Duodenal mucosa (tissue), 2 donors: Measurements from ENCODE around the gene TLCD2.

Experiments used
- H3K27ac ChIP-seq: one replicate; pipeline ENCODE4 v1.7.0; 2013; ENCODE audit warnings: low read depth, low read length
- H3K27me3 ChIP-seq, 2 donors: one replicate each; pipeline ENCODE4 v1.7.0; 2013; ENCODE audit warnings: low read length in 2 of 2, control low read depth in 1 of 2; ENCODE audit not compliant: insufficient read depth in 2 of 2, control insufficient read depth in 1 of 2
- H3K36me3 ChIP-seq, 2 donors: one replicate each; pipeline ENCODE4 v1.7.0; 2013; ENCODE audit warnings: low read length in 2 of 2, control low read depth in 1 of 2; ENCODE audit not compliant: insufficient read depth in 2 of 2, control insufficient read depth in 1 of 2
- H3K4me1 ChIP-seq, 2 donors: one replicate each; pipeline ENCODE4 v1.7.0; 2013; ENCODE audit warnings: low read length in 2 of 2, control low read depth in 1 of 2; ENCODE audit not compliant: insufficient read depth in 2 of 2, control insufficient read depth in 1 of 2
- H3K4me3 ChIP-seq, 2 donors: one replicate each; pipeline ENCODE4 v1.7.0; 2013; ENCODE audit warnings: low read length in 2 of 2, low read depth in 1 of 2
- H3K9ac ChIP-seq, 2 donors: one replicate each; pipeline ENCODE4 v1.7.0; 2013; ENCODE audit warnings: low read length in 2 of 2, low read depth in 1 of 2
- H3K9me3 ChIP-seq, 2 donors: one replicate each; pipeline ENCODE4 v1.7.0; 2013; ENCODE audit warnings: low read length in 2 of 2, control low read depth in 1 of 2; ENCODE audit not compliant: control insufficient read depth in 1 of 2

The TLCD2 gene

DNA sequence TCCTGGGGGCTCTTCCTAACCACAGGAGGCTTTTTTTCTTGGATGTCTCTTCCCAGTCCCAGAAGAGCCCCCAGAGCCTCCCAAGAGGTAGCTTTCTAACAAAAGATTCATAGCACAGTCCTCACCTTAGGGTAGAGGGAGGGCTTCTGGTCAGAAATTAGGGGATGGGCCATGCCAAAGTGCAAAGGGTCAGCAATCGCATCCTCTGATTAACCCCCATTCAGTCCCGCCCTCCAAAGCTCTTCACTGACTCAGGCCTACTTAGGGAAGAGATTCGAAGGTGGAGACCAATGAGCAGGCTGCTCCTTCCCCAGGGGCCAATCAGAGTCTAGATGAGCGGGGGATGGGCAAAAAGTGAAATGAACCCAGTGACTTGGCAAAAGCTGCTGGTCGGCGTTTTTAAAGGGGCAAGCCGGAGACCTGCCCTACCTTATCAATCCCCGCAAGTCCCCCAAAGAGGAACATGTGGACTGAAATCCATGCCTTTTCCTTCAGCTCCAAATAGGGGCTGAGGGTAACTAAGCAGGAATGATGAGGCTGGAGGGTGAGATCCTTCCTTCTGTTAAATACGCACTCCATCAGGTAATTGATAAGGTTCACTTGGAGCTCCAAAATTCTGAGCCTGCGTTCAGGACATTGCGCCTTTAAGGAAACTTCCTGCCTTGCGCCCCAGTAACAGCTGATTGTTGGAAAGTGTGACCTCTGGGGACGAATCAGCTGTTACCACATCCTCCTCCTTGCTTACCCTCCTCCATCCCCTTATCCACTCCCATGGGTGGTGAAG is 6.9 kb upstream of the TLCD2 start:
- Histone ChIP-seq H3K4me1 (peaks cover 39 to 44% of the 10 kb centered on the region in 2 donors), H3K4me3 (peak overlapping the region; percentile 79 to 86), H3K9ac (peak overlapping the region; percentile 89 to 94)

DNA sequence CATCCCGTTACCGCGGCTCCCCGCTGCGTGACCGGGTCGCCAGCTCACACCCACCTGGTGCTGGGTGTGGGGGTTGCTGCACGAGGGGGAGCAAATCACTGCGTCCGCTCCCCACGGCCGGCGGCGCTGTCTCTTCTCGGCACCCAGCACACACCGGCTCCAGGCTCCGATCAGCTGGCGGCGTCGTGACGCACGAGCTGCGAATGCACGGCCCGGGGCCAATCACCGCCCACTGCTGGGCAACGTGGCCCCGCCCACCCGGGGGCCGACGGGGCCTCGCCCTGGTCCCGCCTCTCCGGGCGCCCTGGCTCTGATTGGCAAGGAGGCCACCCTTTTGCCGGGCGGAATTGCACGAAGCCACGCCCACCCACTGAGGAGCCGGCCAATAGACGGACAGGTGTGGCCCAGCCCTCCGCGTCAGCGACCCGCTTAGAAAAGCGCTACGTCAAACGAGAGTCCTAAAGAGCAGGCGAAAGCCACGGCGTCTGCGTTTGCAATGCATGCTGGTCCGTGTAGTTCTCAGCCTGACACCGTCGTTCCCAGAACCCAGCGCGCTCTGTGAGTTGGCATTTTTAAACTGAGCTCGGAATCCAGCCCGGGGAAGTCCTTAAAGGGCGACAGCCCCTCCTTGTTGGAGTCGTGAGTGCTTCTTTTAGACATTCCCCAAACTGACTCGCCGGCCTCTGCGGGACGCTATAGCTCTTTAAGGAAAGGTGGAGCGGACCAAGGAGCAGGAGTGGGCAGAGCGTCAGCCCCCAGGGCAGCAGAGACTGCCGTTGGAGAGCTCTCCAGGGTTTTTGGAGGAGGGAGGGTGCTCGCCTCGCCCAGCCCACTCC is 6.1 kb upstream of the TLCD2 start:
- Histone ChIP-seq H3K27me3 (no peaks in the 10 kb centered on the region), H3K27ac (peak overlapping the region; percentile 99), H3K9me3 (no peaks in the 10 kb centered on the region), H3K4me1 (peaks cover 44 to 45% of the 10 kb centered on the region in 2 donors), H3K4me3 (peak overlapping the region; percentile 80 to 86), H3K36me3 (peaks cover 19 to 20% of the 10 kb centered on the region in 2 donors), H3K9ac (peak overlapping the region; percentile 89 to 94)

More for the DNA sequence above, 6.9 kb upstream of the TLCD2 start:
- Histone ChIP-seq H3K27ac (peak overlapping the region; percentile 98), H3K36me3 (peaks cover 14 to 16% of the 10 kb centered on the region in 2 donors), H3K9me3 (no peaks in the 10 kb centered on the region), H3K27me3 (no peaks in the 10 kb centered on the region)

DNA sequence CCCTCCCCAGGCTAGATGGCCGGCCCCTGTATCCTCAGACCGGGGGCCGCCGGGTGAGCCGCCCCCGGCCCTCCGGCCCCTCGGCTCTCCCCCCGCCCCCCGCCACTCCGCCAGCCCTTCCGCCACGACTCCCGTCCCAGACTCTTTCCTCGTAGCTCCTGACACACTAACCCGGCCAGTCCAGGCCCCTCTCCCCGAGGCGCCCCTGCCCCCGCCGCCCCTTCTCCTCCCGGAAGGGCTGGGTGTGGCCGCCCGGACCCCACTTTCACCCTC is 5.6 kb upstream of the TLCD2 start:
- peaks cover 19 to 20% of the 10 kb centered on the region in 2 donors for H3K36me3 ChIP-seq
- H3K4me1 ChIP-seq = peaks cover 44 to 51% of the 10 kb centered on the region in 2 donors
- no peaks in the 10 kb centered on the region for H3K27me3 ChIP-seq
- peak overlapping the region; percentile 78 to 84 for H3K9ac ChIP-seq
- H3K9me3 ChIP-seq = no peaks in the 10 kb centered on the region
- peak overlapping the region; percentile 99 for H3K27ac ChIP-seq
- peak overlapping the region; percentile 80 to 86 for H3K4me3 ChIP-seq

DNA sequence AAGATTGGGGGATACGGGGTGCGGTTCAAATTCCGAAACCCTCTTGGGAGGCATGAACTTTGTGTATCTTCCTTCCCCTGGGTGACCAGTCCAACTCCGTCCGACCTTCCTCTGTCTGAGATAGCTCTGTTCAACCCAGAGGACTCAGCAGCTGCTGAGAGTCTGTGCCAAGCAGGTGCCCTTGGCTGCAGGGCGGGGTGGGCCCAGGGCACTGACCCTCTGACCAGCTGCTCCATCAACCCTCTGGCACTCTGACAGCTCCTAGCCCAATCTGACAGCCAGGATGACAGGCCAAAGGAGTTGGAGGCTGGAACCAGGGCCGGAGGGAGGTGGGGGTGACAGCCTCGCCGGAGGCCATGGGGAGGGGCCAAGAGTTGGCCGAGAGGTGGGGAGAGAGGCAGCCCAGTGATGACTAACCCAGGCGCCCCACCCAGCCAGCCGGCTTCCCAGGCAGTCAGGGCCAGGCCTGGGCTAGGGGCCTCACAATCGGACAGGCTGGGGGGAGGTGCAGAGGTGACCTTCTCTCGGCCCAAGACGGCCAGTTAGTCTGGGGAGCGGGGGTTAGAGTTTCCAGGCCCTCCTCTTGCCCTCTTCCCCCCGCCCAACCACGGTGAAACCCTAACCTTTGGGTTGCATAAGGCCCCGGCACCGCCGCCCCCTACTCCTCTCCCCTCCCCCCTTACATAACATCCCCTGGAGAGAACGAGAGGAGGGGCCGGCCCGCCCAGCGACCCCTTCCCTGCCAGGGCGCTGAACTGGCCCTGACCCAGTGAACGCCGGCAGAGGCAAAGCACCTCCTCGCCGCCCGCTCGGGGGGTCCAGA is 5.0 kb upstream of the TLCD2 start:
- H3K27ac ChIP-seq = peak overlapping the region; percentile 99
- H3K4me3 ChIP-seq = peak overlapping the region; percentile 80 to 86
- H3K9ac ChIP-seq = peak overlapping the region; percentile 78 to 84
- H3K36me3 ChIP-seq = peaks cover 19 to 20% of the 10 kb centered on the region in 2 donors
- H3K4me1 ChIP-seq = peaks cover 44 to 53% of the 10 kb centered on the region in 2 donors
- H3K27me3 ChIP-seq = no peaks in the 10 kb centered on the region
- H3K9me3 ChIP-seq = no peaks in the 10 kb centered on the region

DNA sequence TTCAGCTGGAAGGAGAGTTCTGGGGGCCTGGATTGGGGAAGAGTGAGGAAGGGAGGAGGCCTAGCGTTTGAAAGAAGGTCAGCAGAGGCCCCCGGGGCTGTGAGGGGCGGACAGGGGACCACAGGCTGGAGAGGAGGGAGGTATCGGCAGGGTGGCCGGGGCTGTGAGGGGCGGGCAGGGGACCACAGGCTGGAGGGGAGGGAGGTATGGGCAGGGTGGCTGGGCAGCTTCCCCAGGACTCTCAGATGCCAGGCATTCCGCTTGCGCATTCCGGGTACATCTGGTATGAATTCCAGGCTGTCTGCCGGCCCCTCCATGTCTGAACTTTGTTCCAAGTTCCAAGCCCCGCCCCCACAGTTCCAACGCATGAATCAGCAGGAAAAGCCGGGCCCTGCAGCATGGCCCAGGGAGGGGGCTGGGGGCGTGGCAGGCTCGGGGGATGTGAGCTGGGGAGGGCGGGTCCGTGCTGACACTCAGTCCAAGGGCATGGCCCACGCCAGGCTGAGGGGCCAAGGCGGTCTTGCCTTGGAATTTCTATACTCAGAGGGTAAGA is 4.3 kb upstream of the TLCD2 start:
- H3K9me3 ChIP-seq = no peaks in the 10 kb centered on the region
- peak overlapping the region; percentile 99 for H3K27ac ChIP-seq
- peaks cover 19 to 20% of the 10 kb centered on the region in 2 donors for H3K36me3 ChIP-seq
- peak overlapping the region; percentile 78 to 84 for H3K9ac ChIP-seq
- H3K27me3 ChIP-seq = no peaks in the 10 kb centered on the region
- H3K4me1 ChIP-seq = peaks cover 44 to 53% of the 10 kb centered on the region in 2 donors
- peak overlapping the region; percentile 80 to 86 for H3K4me3 ChIP-seq

DNA sequence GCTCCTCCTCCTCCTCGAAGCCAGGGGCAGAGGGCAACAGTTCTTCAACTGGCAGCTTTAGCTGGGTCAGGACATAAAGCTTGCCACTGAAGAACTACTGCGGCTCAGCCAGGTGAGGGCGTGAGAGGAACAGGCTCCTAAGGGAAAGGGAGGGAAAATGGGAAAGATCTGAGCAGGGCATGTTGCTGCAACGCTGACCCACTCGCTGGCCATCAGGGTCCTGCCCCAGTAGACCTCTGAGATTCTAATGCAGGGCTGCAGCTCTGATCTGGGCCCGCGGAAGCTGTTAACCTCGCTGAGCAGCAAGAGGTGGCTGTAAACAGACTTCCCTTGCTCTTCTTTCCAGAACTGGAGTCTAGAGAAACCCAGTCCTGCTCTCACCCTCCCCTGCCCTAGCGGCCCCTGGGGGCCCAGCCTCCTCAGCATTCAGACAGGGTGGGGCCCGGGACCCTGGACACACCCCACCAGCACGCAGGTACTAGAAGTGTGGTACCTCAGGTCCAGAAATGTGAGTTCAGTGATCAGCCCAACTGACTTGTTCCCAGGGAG is 3.8 kb upstream of the TLCD2 start:
- Histone ChIP-seq H3K4me3 (peak overlapping the region; percentile 80 to 86), H3K9me3 (no peaks in the 10 kb centered on the region), H3K9ac (peak overlapping the region; percentile 60 to 73), H3K27me3 (no peaks in the 10 kb centered on the region), H3K27ac (peak overlapping the region; percentile 99), H3K4me1 (peaks cover 44 to 53% of the 10 kb centered on the region in 2 donors), H3K36me3 (peaks cover 19 to 20% of the 10 kb centered on the region in 2 donors)

DNA sequence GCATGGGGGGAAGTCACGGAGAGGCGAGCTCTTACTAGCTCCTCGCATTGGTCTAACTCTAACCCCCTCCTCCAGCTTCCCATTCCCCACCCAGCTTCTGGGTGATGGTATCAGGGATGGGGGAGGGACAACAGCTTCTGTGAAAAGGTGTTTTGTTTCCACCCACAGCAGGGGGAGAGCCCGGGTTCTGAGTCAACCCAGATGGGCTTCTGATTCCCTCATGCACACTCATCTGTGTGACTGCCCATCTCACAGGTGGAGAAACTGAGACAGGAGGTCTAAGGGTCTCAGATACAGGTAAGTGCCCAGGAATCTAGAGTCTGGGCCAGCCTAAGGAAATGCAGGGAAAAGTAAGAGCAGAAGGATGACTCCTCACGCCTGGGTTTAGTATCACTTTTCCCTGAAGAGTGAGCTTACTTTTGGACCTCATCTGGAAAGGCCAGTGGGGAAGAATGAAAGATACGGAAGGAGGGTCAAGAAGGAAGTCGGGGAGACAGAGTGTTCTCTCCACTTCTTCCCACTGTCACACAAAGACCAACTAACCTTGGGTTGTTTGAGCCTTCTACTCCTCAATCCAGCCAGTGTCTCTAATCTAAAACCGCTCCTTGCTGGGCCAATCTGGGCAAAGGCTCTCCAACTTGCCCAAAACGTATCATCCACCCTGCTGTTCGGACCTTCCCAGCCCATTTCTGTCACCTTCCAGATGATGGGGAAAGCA is 3.1 kb upstream of the TLCD2 start:
- H3K4me3 ChIP-seq = peak overlapping the region; percentile 80 to 86
- H3K9ac ChIP-seq = peak overlapping the region; percentile 60 to 73
- H3K9me3 ChIP-seq = no peaks in the 10 kb centered on the region
- peaks cover 19 to 20% of the 10 kb centered on the region in 2 donors for H3K36me3 ChIP-seq
- peak overlapping the region; percentile 13 for H3K27ac ChIP-seq
- no peaks in the 10 kb centered on the region for H3K27me3 ChIP-seq
- peaks cover 42 to 49% of the 10 kb centered on the region in 2 donors for H3K4me1 ChIP-seq

DNA sequence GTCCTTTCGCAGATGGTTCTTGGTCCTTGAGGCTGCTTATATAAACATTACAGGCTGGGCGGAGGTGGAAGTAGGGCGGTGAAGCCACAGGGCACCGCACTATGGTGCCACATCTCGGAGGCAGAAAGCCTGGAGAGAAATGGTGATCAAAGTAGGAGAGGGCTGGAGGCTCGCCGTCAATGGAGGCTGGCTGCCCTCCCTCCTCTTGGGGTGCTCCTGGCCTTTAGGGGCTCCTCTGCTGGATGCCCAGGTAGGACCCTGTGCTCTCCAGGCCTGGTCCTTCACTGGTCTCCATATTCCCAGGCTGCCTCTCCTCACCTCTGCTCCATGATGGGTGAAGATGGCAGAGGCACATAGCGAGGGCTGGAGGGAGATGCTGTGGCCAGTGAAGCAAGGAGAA is 2.1 kb upstream of the TLCD2 start:
- no peaks in the 10 kb centered on the region for H3K27me3 ChIP-seq
- H3K9me3 ChIP-seq = no peaks in the 10 kb centered on the region
- H3K27ac ChIP-seq = no peak overlapping the region
- peak overlapping the region in 1 of 2 donors; percentile 13 for H3K4me3 ChIP-seq
- H3K9ac ChIP-seq = no peak overlapping the region
- H3K36me3 ChIP-seq = peaks cover 20 to 30% of the 10 kb centered on the region in 2 donors
- peaks cover 35 to 42% of the 10 kb centered on the region in 2 donors for H3K4me1 ChIP-seq

DNA sequence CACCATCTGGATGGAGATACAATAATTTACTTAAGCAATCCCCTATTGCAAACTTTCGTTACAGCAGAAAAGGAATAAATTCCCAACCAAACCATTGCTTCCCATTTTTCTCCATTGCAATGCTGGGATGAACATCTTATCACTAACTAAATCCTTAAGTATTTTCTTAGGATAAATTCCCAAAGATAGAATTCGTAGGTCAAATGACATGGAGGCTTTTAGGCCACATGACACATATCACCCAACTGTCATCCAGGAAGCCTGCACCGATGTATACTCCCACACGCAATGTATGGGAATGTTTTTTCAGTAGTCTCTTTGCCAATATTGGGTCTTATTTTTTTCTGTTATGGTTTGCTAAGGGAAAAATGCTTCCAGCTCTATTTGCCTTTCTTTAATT is 1.6 kb upstream of the TLCD2 start:
- Histone ChIP-seq H3K9ac (no peak overlapping the region), H3K4me3 (peak overlapping the region in 1 of 2 donors; percentile 13), H3K36me3 (peaks cover 20 to 31% of the 10 kb centered on the region in 2 donors), H3K27me3 (no peaks in the 10 kb centered on the region), H3K4me1 (peaks cover 32 to 42% of the 10 kb centered on the region in 2 donors), H3K9me3 (no peaks in the 10 kb centered on the region), H3K27ac (no peak overlapping the region)
